H9 (cell line): ENCODE data around the gene SORBS1. TPM values are rescaled to one million over a fixed set of nuclear protein-coding genes. Genes with fewer than 3 reads are reported as not detected.

Experiments used
- DNase-seq: peaks from one replicate; pipeline ENCODE4 v3.0.0-alpha.2; 2017
- H2AFZ ChIP-seq: one replicate; pipeline ENCODE4 v1.6.1; 2013; ENCODE audit warnings: mild to moderate bottlenecking, low read length, control low read depth, moderate library complexity
- H2AK5ac ChIP-seq: 2 replicates; pipeline ENCODE4 v1.6.1; 2013; ENCODE audit warnings: low read length, control low read depth, mixed read lengths; ENCODE audit not compliant: insufficient read length
- H2BK120ac ChIP-seq: one replicate; pipeline ENCODE4 v1.6.1; 2013; ENCODE audit warnings: low read depth, mild to moderate bottlenecking, low read length, control low read depth, inconsistent platforms; ENCODE audit not compliant: poor library complexity, severe bottlenecking
- H2BK12ac ChIP-seq: 2 replicates; pipeline ENCODE4 v1.6.1; 2013; ENCODE audit warnings: low read length, control low read depth, mixed read lengths, low read depth; ENCODE audit not compliant: insufficient read length
- H2BK15ac ChIP-seq: 2 replicates; pipeline ENCODE4 v1.6.1; 2013; ENCODE audit warnings: low read depth, low read length, control low read depth
- H2BK20ac ChIP-seq: one replicate; pipeline ENCODE4 v1.6.1; 2013; ENCODE audit warnings: low read depth, mild to moderate bottlenecking, low read length, control low read depth, inconsistent platforms; ENCODE audit not compliant: poor library complexity, severe bottlenecking
- H2BK5ac ChIP-seq: 2 replicates; pipeline ENCODE4 v1.6.1; 2013; ENCODE audit warnings: low read length, control low read depth, mixed read lengths; ENCODE audit not compliant: insufficient read length
- H3K14ac ChIP-seq: 2 replicates; pipeline ENCODE4 v1.6.1; 2013; ENCODE audit warnings: low read length, control low read depth; ENCODE audit not compliant: insufficient read depth
- H3K18ac ChIP-seq: 2 replicates; pipeline ENCODE4 v1.6.1; 2013; ENCODE audit warnings: low read depth, mild to moderate bottlenecking, mixed read lengths, low read length, control low read depth; ENCODE audit not compliant: insufficient read length
- H3K23ac ChIP-seq: 2 replicates; pipeline ENCODE4 v1.6.1; 2013; ENCODE audit warnings: low read length, control low read depth, mixed read lengths, low read depth; ENCODE audit not compliant: insufficient read length
- H3K23me2 ChIP-seq: 2 replicates; pipeline ENCODE4 v1.6.1; 2013; ENCODE audit warnings: low read depth, mild to moderate bottlenecking, mixed read lengths, low read length, control low read depth; ENCODE audit not compliant: insufficient read length, poor library complexity, severe bottlenecking
- H3K27ac ChIP-seq: 2 replicates; pipeline ENCODE4 v1.5.1; 2013; ENCODE audit warnings: low read length, control low read depth, mixed read lengths, low read depth; ENCODE audit not compliant: insufficient read length
- H3K27me3 ChIP-seq: 2 replicates; pipeline ENCODE4 v1.6.1; 2013; ENCODE audit warnings: low read length, control low read depth, inconsistent platforms; ENCODE audit not compliant: insufficient read depth
- H3K4ac ChIP-seq: 2 replicates; pipeline ENCODE4 v1.6.1; 2013; ENCODE audit warnings: low read depth, mild to moderate bottlenecking, control low read depth, inconsistent platforms, low read length, moderate library complexity
- H3K4me1 ChIP-seq: 2 replicates; pipeline ENCODE4 v1.6.1; 2013; ENCODE audit warnings: low read length, control low read depth, inconsistent platforms; ENCODE audit not compliant: insufficient read depth
- H3K4me2 ChIP-seq: 2 replicates; pipeline ENCODE4 v1.6.1; 2013; ENCODE audit warnings: low read length, control low read depth, mixed read lengths; ENCODE audit not compliant: insufficient read length, insufficient read depth
- H3K56ac ChIP-seq: 2 replicates; pipeline ENCODE4 v1.6.1; 2013; ENCODE audit warnings: low read depth, mild to moderate bottlenecking, mixed read lengths, low read length, control low read depth; ENCODE audit not compliant: insufficient read length
- H3K79me1 ChIP-seq: 2 replicates; pipeline ENCODE4 v1.6.1; 2013; ENCODE audit warnings: low read depth, mild to moderate bottlenecking, moderate library complexity, low read length, control low read depth, inconsistent platforms; ENCODE audit not compliant: insufficient read depth, poor library complexity, severe bottlenecking
- H3K79me2 ChIP-seq: 2 replicates; pipeline ENCODE4 v1.6.1; 2013; ENCODE audit warnings: low read length, control low read depth, inconsistent platforms; ENCODE audit not compliant: insufficient read depth
- H3K9ac ChIP-seq: 2 replicates; pipeline ENCODE4 v1.6.1; 2013; ENCODE audit warnings: low read length, control low read depth, mixed read lengths; ENCODE audit not compliant: insufficient read length; ENCODE audit errors: extremely low read depth
- H3K9me3 ChIP-seq: one replicate; pipeline ENCODE4 v1.6.1; 2013; ENCODE audit warnings: low read depth, low read length, inconsistent platforms; ENCODE audit not compliant: control insufficient read depth
- H3T11ph ChIP-seq: one replicate; pipeline ENCODE4 v1.6.1; 2013; ENCODE audit warnings: mild to moderate bottlenecking, low read length, control low read depth, inconsistent platforms
- H4K20me1 ChIP-seq: one replicate; pipeline ENCODE4 v1.6.1; 2013; ENCODE audit not compliant: control insufficient read depth, insufficient read length, insufficient read depth
- H4K5ac ChIP-seq: 2 replicates; pipeline ENCODE4 v1.6.1; 2013; ENCODE audit warnings: low read depth, mild to moderate bottlenecking, mixed read lengths, low read length, control low read depth; ENCODE audit not compliant: insufficient read length
- H4K8ac ChIP-seq: replicated peaks from 2 replicates; pipeline ENCODE4 v1.6.1; 2013; ENCODE audit warnings: low read length, control low read depth, mixed read lengths, low read depth; ENCODE audit not compliant: insufficient read length
- H4K91ac ChIP-seq: 2 replicates; pipeline ENCODE4 v1.6.1; 2013; ENCODE audit warnings: low read depth, mild to moderate bottlenecking, moderate library complexity, mixed read lengths, low read length, control low read depth; ENCODE audit not compliant: insufficient read length
- H3K27ac Mint-ChIP-seq, 3 experiments: 2 replicates in 2 of 3; 3 replicates in 1 of 3; pipeline ENCODE4 v1.8.0; 2020 to 2021; ENCODE audit warnings: mixed read lengths in 3 of 3, mild to moderate bottlenecking in 1 of 3, moderate library complexity in 1 of 3
- H3K27me3 Mint-ChIP-seq: 2 replicates; pipeline ENCODE4 v1.8.0; 2021; ENCODE audit warnings: low read depth, mild to moderate bottlenecking, moderate library complexity, mixed read lengths
- H3K36me3 Mint-ChIP-seq, 3 experiments: 2 replicates in 2 of 3; 3 replicates in 1 of 3; pipeline ENCODE4 v1.8.0; 2020 to 2021; ENCODE audit warnings: low read depth in 3 of 3, mixed read lengths in 3 of 3; ENCODE audit not compliant: insufficient read depth in 1 of 3
- H3K4me1 Mint-ChIP-seq, 2 experiments: 2 replicates each; pipeline ENCODE4 v1.8.0; 2020; ENCODE audit warnings: mixed read lengths in 2 of 2
- H3K4me3 Mint-ChIP-seq, 2 experiments: 2 replicates in 1 of 2; 3 replicates in 1 of 2; pipeline ENCODE4 v1.8.0; 2020 to 2021; ENCODE audit warnings: mild to moderate bottlenecking in 2 of 2, mixed read lengths in 2 of 2, moderate library complexity in 1 of 2
- H3K9me3 Mint-ChIP-seq, 2 experiments: 2 replicates in 1 of 2; 3 replicates in 1 of 2; pipeline ENCODE4 v1.8.0; 2020; ENCODE audit warnings: mild to moderate bottlenecking in 2 of 2, mixed read lengths in 2 of 2, moderate library complexity in 1 of 2
- WGBS: extraction: QIAGEN DNeasy Blood & Tissue Kit; methylation state at CpG from one replicate; pipeline ENCODE4 v1.1.7; 2013; ENCODE audit warnings: missing lambda C conversion rate, low lambda C conversion rate, mixed read lengths; ENCODE audit not compliant: insufficient read length; ENCODE audit errors: extremely low coverage; 5-methylcytosine and 5-hydroxymethylcytosine counted together
- total RNA-seq: library from RNA; stranded (reverse); gene quantifications from 2 replicates; pipeline ENCODE4 v1.2.1, GENCODE V29; 2021
- TF ChIP-seq, protein P1 (sequence below): fragments of 200-600 bp; sonication (generic); conservative IDR thresholded peaks from 3 replicates; pipeline ENCODE4 v1.8.0; 2021; ENCODE audit warnings: antibody characterized with exemption, mild to moderate bottlenecking

SORBS1 gene
- total RNA-seq, 1 experiment from 2014 or later: 24.3 TPM

DNA sequence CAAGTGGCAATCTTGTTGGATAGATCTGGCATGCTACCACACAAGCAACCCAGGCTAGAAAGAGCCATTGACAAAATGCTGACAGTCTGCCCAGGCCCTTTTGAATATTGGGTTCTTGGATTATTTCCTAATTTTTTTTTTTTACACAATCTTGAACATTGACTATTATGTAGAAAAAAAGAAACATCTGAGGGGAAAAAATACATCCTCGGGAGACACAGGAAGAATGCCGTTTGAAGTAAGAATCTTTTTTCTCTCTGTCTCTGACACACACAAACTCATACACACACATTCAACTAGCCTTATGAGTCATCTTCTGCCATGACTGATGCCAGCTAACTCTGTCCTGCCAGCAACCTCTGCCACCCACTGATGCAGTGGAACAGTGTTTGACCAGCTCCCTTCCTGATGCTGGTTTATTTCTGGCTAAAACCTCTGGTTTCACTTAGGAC, 47.2 kb downstream of the SORBS1 start:
- Histone ChIP-seq H4K91ac (no peak overlapping the region), H2AK5ac (no peak overlapping the region), H3K4me1 (peaks cover 14% of the 10 kb centered on the region), H4K8ac (no peak overlapping the region), H3K9me3 (no peaks in the 10 kb centered on the region), H3K79me2 (no peaks in the 10 kb centered on the region; the same call in 1 of the 2 replicates), H2BK120ac (no peak overlapping the region), H3K79me1 (peaks cover 3% of the 10 kb centered on the region), H2BK15ac (no peak overlapping the region), H2BK12ac (no peak overlapping the region), H3K23ac (no peak overlapping the region), H3K18ac (no peak overlapping the region), H2AFZ (no peak overlapping the region), H3K14ac (no peak overlapping the region), H2BK20ac (no peak overlapping the region), H2BK5ac (no peak overlapping the region), H3K56ac (no peak overlapping the region), H4K20me1 (no peaks in the 10 kb centered on the region), H3K4me2 (no peak overlapping the region), H3K27ac (no peak overlapping the region), H3K27me3 (no peaks in the 10 kb centered on the region), H3K23me2 (no peaks in the 10 kb centered on the region), H3K4ac (no peak overlapping the region), H3K9ac (no peak overlapping the region), H4K5ac (no peak overlapping the region), H3T11ph (no peak overlapping the region)
- DNase-seq: no peak
- H3K27me3 Mint-ChIP-seq: no peaks in the 10 kb centered on the region
- no CpG with 5 or more reads among the region's 2 CpGs for WGBS
- H3K9me3 Mint-ChIP-seq: no peaks in the 10 kb centered on the region
- no peaks in the 10 kb centered on the region for H3K36me3 Mint-ChIP-seq
- TF ChIP-seq, protein P1, sequence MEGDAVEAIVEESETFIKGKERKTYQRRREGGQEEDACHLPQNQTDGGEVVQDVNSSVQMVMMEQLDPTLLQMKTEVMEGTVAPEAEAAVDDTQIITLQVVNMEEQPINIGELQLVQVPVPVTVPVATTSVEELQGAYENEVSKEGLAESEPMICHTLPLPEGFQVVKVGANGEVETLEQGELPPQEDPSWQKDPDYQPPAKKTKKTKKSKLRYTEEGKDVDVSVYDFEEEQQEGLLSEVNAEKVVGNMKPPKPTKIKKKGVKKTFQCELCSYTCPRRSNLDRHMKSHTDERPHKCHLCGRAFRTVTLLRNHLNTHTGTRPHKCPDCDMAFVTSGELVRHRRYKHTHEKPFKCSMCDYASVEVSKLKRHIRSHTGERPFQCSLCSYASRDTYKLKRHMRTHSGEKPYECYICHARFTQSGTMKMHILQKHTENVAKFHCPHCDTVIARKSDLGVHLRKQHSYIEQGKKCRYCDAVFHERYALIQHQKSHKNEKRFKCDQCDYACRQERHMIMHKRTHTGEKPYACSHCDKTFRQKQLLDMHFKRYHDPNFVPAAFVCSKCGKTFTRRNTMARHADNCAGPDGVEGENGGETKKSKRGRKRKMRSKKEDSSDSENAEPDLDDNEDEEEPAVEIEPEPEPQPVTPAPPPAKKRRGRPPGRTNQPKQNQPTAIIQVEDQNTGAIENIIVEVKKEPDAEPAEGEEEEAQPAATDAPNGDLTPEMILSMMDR: no peak
- H3K4me1 Mint-ChIP-seq: peaks cover 35 to 36% of the 10 kb centered on the region in 2 experiments
- no peak overlapping the region for H3K27ac Mint-ChIP-seq
- H3K4me3 Mint-ChIP-seq: no peak overlapping the region
